ENCODE measurements around the gene FN1. TPM values are rescaled to one million over a fixed set of nuclear protein-coding genes. Genes with fewer than 3 reads are reported as not detected.
"Not testable (repeated sequence)": the region's sequence is repeated elsewhere in the genome, so short reads cannot be mapped to it uniquely, and the experiment has no call there.

The FN1 gene
- total and polyA plus RNA-seq, 7 donors = 16.0 to 64.3 (median 40.3) TPM

- ATAC-seq (no peak), DNase-seq (no peak)
- Histone ChIP-seq H3K4me3 (no peak overlapping the region), H3K4me1 (no peaks in the 10 kb centered on the region), H3K9me3 (no peaks in the 10 kb centered on the region), H3K27ac (no peak overlapping the region), H3K36me3 (ENCODE audit: insufficient read depth in 1 of 2, low read depth in 1 of 2) (peaks cover 0 to 17% of the 10 kb centered on the region in 2 donors), H3K27me3 (ENCODE audit: insufficient read depth in 3 of 3, low read length in 2 of 3) (no peaks in the 10 kb centered on the region)
- TF ChIP-seq, protein P1, sequence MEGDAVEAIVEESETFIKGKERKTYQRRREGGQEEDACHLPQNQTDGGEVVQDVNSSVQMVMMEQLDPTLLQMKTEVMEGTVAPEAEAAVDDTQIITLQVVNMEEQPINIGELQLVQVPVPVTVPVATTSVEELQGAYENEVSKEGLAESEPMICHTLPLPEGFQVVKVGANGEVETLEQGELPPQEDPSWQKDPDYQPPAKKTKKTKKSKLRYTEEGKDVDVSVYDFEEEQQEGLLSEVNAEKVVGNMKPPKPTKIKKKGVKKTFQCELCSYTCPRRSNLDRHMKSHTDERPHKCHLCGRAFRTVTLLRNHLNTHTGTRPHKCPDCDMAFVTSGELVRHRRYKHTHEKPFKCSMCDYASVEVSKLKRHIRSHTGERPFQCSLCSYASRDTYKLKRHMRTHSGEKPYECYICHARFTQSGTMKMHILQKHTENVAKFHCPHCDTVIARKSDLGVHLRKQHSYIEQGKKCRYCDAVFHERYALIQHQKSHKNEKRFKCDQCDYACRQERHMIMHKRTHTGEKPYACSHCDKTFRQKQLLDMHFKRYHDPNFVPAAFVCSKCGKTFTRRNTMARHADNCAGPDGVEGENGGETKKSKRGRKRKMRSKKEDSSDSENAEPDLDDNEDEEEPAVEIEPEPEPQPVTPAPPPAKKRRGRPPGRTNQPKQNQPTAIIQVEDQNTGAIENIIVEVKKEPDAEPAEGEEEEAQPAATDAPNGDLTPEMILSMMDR (IDR thresholded peaks at IDR 0.05) = no peak
- WGBS, 3 donors = 97% methylated on average over 9 of the region's 9 CpGs
- intact Hi-C loops (cut with DNase I) = no loop called here
These were observed 23.7 kb downstream of the FN1 start for GRCh38 chr2:215411941-215412743.

DNA sequence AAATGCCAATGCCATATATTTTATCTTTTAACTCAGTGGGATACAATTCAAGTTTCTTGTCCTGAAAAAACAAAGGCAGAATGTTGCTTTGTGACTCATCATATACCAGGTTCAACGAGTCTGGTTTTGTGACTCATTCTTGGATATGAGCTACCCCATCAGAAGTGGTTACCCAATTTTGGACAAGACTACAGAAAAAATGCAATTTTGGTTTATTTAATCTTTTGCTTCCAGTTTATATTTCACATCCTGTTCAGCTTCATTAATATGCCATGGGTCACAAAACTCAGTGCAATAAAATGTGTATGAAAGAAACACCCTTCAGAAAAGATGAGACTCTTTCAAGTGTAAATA, 25.0 kb downstream of the FN1 start:
- ATAC-seq = no peak
- intact Hi-C loops (cut with DNase I) = no loop called here
- no peaks in the 10 kb centered on the region for H3K9me3 ChIP-seq
- WGBS, 3 donors = 10 to 42% (median 14%) methylated on average over 1 of the region's 1 CpG
- H3K36me3 ChIP-seq (ENCODE audit: insufficient read depth in 1 of 2, low read depth in 1 of 2) = peaks cover 0 to 21% of the 10 kb centered on the region in 2 donors
- H3K27me3 ChIP-seq (ENCODE audit: insufficient read depth in 3 of 3, low read length in 2 of 3) = no peaks in the 10 kb centered on the region
- H3K4me3 ChIP-seq = no peak overlapping the region
- no peak overlapping the region for H3K27ac ChIP-seq
- DNase-seq = no peak
- no peaks in the 10 kb centered on the region for H3K4me1 ChIP-seq
- TF ChIP-seq, protein P1 (IDR thresholded peaks at IDR 0.05) = no peak

DNA sequence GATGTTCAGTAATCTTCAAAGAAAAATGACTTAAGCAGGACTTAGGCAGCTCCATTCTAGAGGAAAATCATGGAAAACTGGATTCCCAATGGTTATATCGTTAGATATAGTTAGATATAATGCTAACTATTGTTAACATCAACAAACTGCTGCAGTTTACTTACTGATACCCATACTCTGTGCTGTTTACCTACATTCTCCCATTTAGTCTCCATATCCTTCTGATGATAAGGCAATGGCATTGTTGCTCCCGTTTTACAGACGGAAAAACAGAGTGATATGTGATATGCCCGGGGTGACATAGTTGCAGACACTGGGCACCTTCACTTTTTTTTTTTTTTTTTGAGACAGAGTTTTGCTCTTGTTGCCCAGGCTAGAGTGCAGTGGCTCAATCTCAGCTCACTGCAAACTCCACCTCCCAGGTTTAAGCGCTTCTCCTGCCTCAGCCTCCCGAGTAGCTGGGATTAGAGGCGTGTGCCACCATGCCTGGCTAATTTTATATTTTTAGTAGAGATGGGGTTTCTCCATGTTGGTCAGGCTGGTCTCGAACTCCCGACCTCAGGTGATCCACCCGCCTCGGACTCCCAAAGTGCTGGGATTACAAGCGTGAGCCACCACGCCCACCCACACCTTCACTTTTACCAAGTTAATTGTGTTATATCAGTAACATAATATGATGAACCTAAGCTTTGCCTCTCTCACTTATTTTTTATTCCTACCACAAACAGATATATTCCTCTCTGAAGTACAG, 25.5 kb downstream of the FN1 start:
- WGBS, 3 donors = 93 to 94% (median 94%) methylated on average over 13 of the region's 13 CpGs
- ATAC-seq; H3K4me3 ChIP-seq; intact Hi-C loops (cut with DNase I); H3K27me3 ChIP-seq (ENCODE audit: insufficient read depth in 3 of 3, low read length in 2 of 3); H3K4me1 ChIP-seq; DNase-seq; H3K27ac ChIP-seq; H3K9me3 ChIP-seq: not testable (repeated sequence)
- H3K36me3 ChIP-seq (ENCODE audit: insufficient read depth in 1 of 2, low read depth in 1 of 2) = peaks cover 0 to 21% of the 10 kb centered on the region in 2 donors

DNA sequence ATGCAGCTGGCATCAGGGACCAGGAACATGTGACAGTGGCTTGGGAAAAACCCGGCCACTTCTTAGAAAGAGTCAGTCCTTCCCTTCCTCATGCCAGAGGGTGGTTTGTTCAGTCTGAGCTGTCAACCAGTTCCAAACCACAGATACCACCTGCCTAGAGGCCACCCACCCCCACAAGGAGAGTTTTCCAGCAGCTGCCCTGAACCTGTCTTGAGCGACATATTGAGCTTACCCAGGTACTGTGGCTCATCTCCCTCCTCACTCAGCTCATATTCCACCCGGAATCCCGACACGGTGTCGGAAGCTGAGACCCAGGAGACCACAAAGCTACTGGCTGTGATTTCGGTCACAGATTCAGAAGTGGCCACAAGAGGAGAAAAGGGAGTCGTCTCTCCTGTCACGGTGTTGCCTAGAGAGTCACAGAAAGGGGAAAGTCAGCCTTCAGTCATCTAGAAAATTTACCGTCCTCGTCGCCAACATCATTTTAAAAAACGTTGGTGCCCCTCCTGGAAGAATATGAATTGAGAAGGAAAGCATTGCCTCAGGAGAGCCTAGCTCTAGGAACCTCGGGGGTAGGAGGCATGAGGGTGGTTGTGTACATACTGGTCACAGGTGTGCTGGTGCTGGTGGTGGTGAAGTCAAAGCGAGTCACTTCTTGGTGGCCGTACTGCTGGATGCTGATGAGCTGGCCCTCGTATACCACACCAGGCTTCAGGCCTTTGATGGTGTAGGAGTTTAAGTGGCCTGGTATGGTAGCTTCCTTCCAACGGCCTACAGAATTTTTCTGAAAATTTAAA, 26.3 kb downstream of the FN1 start:
- Histone ChIP-seq H3K9me3 (no peaks in the 10 kb centered on the region), H3K36me3 (ENCODE audit: insufficient read depth in 1 of 2, low read depth in 1 of 2) (peaks cover 0 to 21% of the 10 kb centered on the region in 2 donors), H3K4me1 (no peaks in the 10 kb centered on the region), H3K4me3 (no peak overlapping the region), H3K27ac (no peak overlapping the region), H3K27me3 (ENCODE audit: insufficient read depth in 3 of 3, low read length in 2 of 3) (no peaks in the 10 kb centered on the region)
- WGBS, 3 donors = 93 to 96% (median 94%) methylated on average over 18 of the region's 18 CpGs
- DNase-seq (no peak), ATAC-seq (no peak)
- intact Hi-C loops (cut with DNase I) = no loop called here
- TF ChIP-seq, protein P1 (IDR thresholded peaks at IDR 0.05) = no peak

DNA sequence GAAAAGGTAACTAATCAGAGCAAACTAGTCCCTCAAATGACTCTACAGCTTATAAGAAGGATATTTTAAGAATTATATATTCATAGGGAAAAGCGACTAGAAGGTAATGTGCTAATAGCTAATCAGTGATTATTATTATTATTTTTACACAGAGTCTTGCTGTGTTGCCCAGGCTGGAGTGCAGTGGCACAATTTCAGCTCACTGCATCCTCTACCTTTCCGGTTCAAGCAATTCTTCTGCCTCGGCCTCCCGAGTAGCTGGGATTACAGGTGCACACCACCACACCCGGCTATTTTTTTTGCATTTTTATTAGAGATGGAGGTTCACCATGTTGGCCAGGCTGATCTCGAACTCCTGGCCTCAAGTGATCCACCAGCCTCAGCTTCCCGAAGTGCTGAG, 27.4 kb downstream of the FN1 start:
- H3K4me1 ChIP-seq; H3K27me3 ChIP-seq (ENCODE audit: insufficient read depth in 3 of 3, low read length in 2 of 3); H3K9me3 ChIP-seq; H3K4me3 ChIP-seq; intact Hi-C loops (cut with DNase I); ATAC-seq; H3K27ac ChIP-seq; DNase-seq: not testable (repeated sequence)
- peaks cover 0 to 21% of the 10 kb centered on the region in 2 donors for H3K36me3 ChIP-seq (ENCODE audit: insufficient read depth in 1 of 2, low read depth in 1 of 2)
- WGBS, 3 donors = 84 to 98% (median 96%) methylated on average over 7 of the region's 7 CpGs
